ENCODE results near the gene PIGBOS1.

DNA sequence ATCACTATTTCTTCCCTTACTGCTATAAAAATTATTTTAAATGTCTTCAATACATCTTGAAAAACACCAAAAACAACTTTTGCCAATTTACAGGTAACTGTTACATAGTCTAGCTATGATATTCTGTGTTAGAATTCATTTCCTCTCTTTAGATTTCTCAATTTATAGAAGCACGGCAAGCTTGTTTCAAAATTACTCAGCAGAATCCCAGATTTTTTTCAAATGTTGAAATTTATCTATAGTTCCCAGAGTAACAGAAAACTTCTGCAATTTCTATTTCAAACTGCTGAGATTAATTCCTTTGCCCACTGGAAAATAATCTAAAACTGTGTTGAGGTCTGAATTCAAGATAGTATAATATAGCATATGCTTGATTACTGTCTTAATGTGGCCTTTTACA is 48.1 kb upstream of the PIGBOS1 start:
- TF ChIP-seq, protein P1, sequence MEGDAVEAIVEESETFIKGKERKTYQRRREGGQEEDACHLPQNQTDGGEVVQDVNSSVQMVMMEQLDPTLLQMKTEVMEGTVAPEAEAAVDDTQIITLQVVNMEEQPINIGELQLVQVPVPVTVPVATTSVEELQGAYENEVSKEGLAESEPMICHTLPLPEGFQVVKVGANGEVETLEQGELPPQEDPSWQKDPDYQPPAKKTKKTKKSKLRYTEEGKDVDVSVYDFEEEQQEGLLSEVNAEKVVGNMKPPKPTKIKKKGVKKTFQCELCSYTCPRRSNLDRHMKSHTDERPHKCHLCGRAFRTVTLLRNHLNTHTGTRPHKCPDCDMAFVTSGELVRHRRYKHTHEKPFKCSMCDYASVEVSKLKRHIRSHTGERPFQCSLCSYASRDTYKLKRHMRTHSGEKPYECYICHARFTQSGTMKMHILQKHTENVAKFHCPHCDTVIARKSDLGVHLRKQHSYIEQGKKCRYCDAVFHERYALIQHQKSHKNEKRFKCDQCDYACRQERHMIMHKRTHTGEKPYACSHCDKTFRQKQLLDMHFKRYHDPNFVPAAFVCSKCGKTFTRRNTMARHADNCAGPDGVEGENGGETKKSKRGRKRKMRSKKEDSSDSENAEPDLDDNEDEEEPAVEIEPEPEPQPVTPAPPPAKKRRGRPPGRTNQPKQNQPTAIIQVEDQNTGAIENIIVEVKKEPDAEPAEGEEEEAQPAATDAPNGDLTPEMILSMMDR (IDR thresholded peaks at IDR 0.05; ENCODE audit: low read length) = no peak
- no peak for TF ChIP-seq EZH2 (IDR thresholded peaks at IDR 0.05; ENCODE audit: borderline replicate concordance, low read length)
